ENCODE data around the gene ARID2. TPM values are rescaled to one million over a fixed set of nuclear protein-coding genes. Genes with fewer than 3 reads are reported as not detected.

The ARID2 gene, protein sequence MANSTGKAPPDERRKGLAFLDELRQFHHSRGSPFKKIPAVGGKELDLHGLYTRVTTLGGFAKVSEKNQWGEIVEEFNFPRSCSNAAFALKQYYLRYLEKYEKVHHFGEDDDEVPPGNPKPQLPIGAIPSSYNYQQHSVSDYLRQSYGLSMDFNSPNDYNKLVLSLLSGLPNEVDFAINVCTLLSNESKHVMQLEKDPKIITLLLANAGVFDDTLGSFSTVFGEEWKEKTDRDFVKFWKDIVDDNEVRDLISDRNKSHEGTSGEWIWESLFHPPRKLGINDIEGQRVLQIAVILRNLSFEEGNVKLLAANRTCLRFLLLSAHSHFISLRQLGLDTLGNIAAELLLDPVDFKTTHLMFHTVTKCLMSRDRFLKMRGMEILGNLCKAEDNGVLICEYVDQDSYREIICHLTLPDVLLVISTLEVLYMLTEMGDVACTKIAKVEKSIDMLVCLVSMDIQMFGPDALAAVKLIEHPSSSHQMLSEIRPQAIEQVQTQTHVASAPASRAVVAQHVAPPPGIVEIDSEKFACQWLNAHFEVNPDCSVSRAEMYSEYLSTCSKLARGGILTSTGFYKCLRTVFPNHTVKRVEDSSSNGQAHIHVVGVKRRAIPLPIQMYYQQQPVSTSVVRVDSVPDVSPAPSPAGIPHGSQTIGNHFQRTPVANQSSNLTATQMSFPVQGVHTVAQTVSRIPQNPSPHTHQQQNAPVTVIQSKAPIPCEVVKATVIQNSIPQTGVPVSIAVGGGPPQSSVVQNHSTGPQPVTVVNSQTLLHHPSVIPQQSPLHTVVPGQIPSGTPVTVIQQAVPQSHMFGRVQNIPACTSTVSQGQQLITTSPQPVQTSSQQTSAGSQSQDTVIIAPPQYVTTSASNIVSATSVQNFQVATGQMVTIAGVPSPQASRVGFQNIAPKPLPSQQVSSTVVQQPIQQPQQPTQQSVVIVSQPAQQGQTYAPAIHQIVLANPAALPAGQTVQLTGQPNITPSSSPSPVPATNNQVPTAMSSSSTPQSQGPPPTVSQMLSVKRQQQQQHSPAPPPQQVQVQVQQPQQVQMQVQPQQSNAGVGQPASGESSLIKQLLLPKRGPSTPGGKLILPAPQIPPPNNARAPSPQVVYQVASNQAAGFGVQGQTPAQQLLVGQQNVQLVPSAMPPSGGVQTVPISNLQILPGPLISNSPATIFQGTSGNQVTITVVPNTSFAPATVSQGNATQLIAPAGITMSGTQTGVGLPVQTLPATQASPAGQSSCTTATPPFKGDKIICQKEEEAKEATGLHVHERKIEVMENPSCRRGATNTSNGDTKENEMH (N-terminal part only)
- polyA plus RNA-seq (2013, experiment 1 of 2) = 23.2 TPM
- 23.9 TPM for polyA plus RNA-seq (2013, experiment 2 of 2)

GRCh38 chr12:45729233-45730083 lies at the start of gene ARID2:
Gene ARID2 (plus strand): TSS chr12:45729706. CDS start chr12:45729837, 131 bp downstream.
- H3K4ac ChIP-seq (ENCODE audit: low read length) = no peak within 1 kb of the TSS
- H3K27me3 ChIP-seq (ENCODE audit: control insufficient read depth in 3 of 3, insufficient read depth in 3 of 3, low read depth in 1 of 3, low read length in 3 of 3) = no peaks in the 10 kb centered on the region
- peak within 1 kb of the TSS; percentile 82 for H3K14ac ChIP-seq (ENCODE audit: low read length)
- no peak within 1 kb of the TSS for H2BK15ac ChIP-seq (ENCODE audit: low read length)
- peak within 1 kb of the TSS; percentile 100 for H3K18ac ChIP-seq (ENCODE audit: low read length)
- peak; percentile 60 for DNase-seq (ENCODE audit: low spot score)
- H3K9ac ChIP-seq (ENCODE audit: low read depth, low read length, poor library complexity) = peak within 1 kb of the TSS; percentile 97
- peaks cover 0 to 8% of the 10 kb centered on the region in 2 donors for H3K4me1 ChIP-seq (ENCODE audit: control insufficient read depth in 2 of 2, insufficient read depth in 1 of 2, low read depth in 1 of 2, low read length in 2 of 2)
- WGBS, 2 donors (ENCODE audit: extremely low coverage in 2 of 2, insufficient read length in 2 of 2, insufficient replicate concordance in 1 of 2) = no CpG with 5 or more reads among the region's 88 CpGs
- peak within 1 kb of the TSS; percentile 84 for H2AK5ac ChIP-seq (ENCODE audit: low read depth, low read length)
- no peak within 1 kb of the TSS for H4K91ac ChIP-seq (ENCODE audit: low read depth, low read length, poor library complexity)
- peaks cover 0 to 33% of the 10 kb centered on the region in 2 donors for H3K36me3 ChIP-seq (replicated peaks in 1 of 2; ENCODE audit: control insufficient read depth in 2 of 2, insufficient read depth in 2 of 2, low read length in 2 of 2)
- H2BK5ac ChIP-seq (ENCODE audit: low read length) = peak within 1 kb of the TSS; percentile 94
- peak within 1 kb of the TSS; percentile 61 for H3K4me2 ChIP-seq (ENCODE audit: insufficient read depth, low read length, poor library complexity, severe bottlenecking)
- H4K8ac ChIP-seq (ENCODE audit: low read depth, low read length) = no peak within 1 kb of the TSS
- peak within 1 kb of the TSS; percentile 93 to 96 for H3K4me3 ChIP-seq (ENCODE audit: low read length in 2 of 2)
- H3K23ac ChIP-seq (ENCODE audit: low read depth, low read length, poor library complexity) = peak within 1 kb of the TSS; percentile 98
- H3K9me3 ChIP-seq (replicated peaks in 1 of 2; ENCODE audit: control insufficient read depth in 2 of 2, insufficient read depth in 1 of 2, low read depth in 1 of 2, low read length in 2 of 2) = no peaks in the 10 kb centered on the region
- no peaks in the 10 kb centered on the region for H3K79me1 ChIP-seq (ENCODE audit: low read depth, low read length)
- H2AFZ ChIP-seq (ENCODE audit: low read length) = peak within 1 kb of the TSS; percentile 87
- peak within 1 kb of the TSS; percentile 72 for H2BK120ac ChIP-seq (ENCODE audit: low read depth, low read length)
- no peak within 1 kb of the TSS for H2BK12ac ChIP-seq (ENCODE audit: low read length)
- H3K27ac ChIP-seq (replicated peaks; ENCODE audit: low read length) = peak within 1 kb of the TSS; percentile 98

GRCh38 chr12:45680362-45680761 lies 49.1 kb upstream of the ARID2 start:
- no peak overlapping the region for H3K4me2 ChIP-seq (ENCODE audit: insufficient read depth, low read length, poor library complexity, severe bottlenecking)
- H2AK5ac ChIP-seq (ENCODE audit: low read depth, low read length) = no peak overlapping the region
- no peak for DNase-seq (ENCODE audit: low spot score)
- H3K9me3 ChIP-seq (replicated peaks in 1 of 2; ENCODE audit: control insufficient read depth in 2 of 2, insufficient read depth in 1 of 2, low read depth in 1 of 2, low read length in 2 of 2) = no peaks in the 10 kb centered on the region
- no peaks in the 10 kb centered on the region for H3K27me3 ChIP-seq (ENCODE audit: control insufficient read depth in 3 of 3, insufficient read depth in 3 of 3, low read depth in 1 of 3, low read length in 3 of 3)
- H2AFZ ChIP-seq (ENCODE audit: low read length) = no peak overlapping the region
- no peak overlapping the region for H4K91ac ChIP-seq (ENCODE audit: low read depth, low read length, poor library complexity)
- H2BK5ac ChIP-seq (ENCODE audit: low read length) = no peak overlapping the region
- no peak overlapping the region for H3K18ac ChIP-seq (ENCODE audit: low read length)
- no peak overlapping the region for H3K14ac ChIP-seq (ENCODE audit: low read length)
- H3K4me3 ChIP-seq (ENCODE audit: low read length in 2 of 2) = no peak overlapping the region
- H3K4ac ChIP-seq (ENCODE audit: low read length) = no peak overlapping the region
- H4K8ac ChIP-seq (ENCODE audit: low read depth, low read length) = no peak overlapping the region
- H3K4me1 ChIP-seq (ENCODE audit: control insufficient read depth in 2 of 2, insufficient read depth in 1 of 2, low read depth in 1 of 2, low read length in 2 of 2) = no peaks in the 10 kb centered on the region
- H3K36me3 ChIP-seq (replicated peaks in 1 of 2; ENCODE audit: control insufficient read depth in 2 of 2, insufficient read depth in 2 of 2, low read length in 2 of 2) = no peaks in the 10 kb centered on the region
- no peaks in the 10 kb centered on the region for H3K79me1 ChIP-seq (ENCODE audit: low read depth, low read length)
- no peak overlapping the region for H3K27ac ChIP-seq (replicated peaks; ENCODE audit: low read length)
- H2BK12ac ChIP-seq (ENCODE audit: low read length) = no peak overlapping the region
- H3K23ac ChIP-seq (ENCODE audit: low read depth, low read length, poor library complexity) = no peak overlapping the region
- no peak overlapping the region for H3K9ac ChIP-seq (ENCODE audit: low read depth, low read length, poor library complexity)
- no peak overlapping the region for H2BK120ac ChIP-seq (ENCODE audit: low read depth, low read length)
- no peak overlapping the region for H2BK15ac ChIP-seq (ENCODE audit: low read length)

DNA sequence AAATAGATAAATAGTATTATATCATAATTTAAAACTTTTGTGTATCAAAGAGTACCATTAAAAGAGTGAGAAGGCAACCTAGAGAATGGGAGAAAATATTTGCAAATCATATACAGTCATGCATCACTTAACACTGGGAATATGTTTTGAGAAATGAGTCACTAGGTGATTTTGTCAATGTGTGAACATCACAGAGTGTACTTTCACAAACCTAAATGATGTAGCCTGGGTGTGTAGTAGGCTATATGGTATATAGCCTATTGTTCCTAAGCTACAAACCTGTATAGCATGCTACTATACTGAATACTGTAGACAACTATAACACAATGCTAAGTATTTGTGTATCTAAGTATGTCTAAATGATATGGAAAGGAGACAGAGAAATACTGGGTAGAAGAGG lies 48.0 kb upstream of the ARID2 start:
- no peak overlapping the region for H3K9ac ChIP-seq (ENCODE audit: low read depth, low read length, poor library complexity)

More for the DNA sequence above, 48.0 kb upstream of the ARID2 start:
- no peak overlapping the region for H2AK5ac ChIP-seq (ENCODE audit: low read depth, low read length)
- no peak overlapping the region for H3K4ac ChIP-seq (ENCODE audit: low read length)
- H3K79me1 ChIP-seq (ENCODE audit: low read depth, low read length) = no peaks in the 10 kb centered on the region
- H2BK12ac ChIP-seq (ENCODE audit: low read length) = no peak overlapping the region
- H3K4me3 ChIP-seq (ENCODE audit: low read length in 2 of 2) = no peak overlapping the region
- no peak overlapping the region for H2BK5ac ChIP-seq (ENCODE audit: low read length)
- H3K4me2 ChIP-seq (ENCODE audit: insufficient read depth, low read length, poor library complexity, severe bottlenecking) = no peak overlapping the region
- no peak overlapping the region for H2BK120ac ChIP-seq (ENCODE audit: low read depth, low read length)
- no peak overlapping the region for H3K23ac ChIP-seq (ENCODE audit: low read depth, low read length, poor library complexity)
- H3K9me3 ChIP-seq (replicated peaks in 1 of 2; ENCODE audit: control insufficient read depth in 2 of 2, insufficient read depth in 1 of 2, low read depth in 1 of 2, low read length in 2 of 2) = no peaks in the 10 kb centered on the region
- DNase-seq (ENCODE audit: low spot score) = no peak
- no peak overlapping the region for H3K18ac ChIP-seq (ENCODE audit: low read length)
- no peaks in the 10 kb centered on the region for H3K36me3 ChIP-seq (replicated peaks in 1 of 2; ENCODE audit: control insufficient read depth in 2 of 2, insufficient read depth in 2 of 2, low read length in 2 of 2)
- H3K27ac ChIP-seq (replicated peaks; ENCODE audit: low read length) = no peak overlapping the region
- H3K4me1 ChIP-seq (ENCODE audit: control insufficient read depth in 2 of 2, insufficient read depth in 1 of 2, low read depth in 1 of 2, low read length in 2 of 2) = no peaks in the 10 kb centered on the region
- H3K14ac ChIP-seq (ENCODE audit: low read length) = no peak overlapping the region
- H3K27me3 ChIP-seq (ENCODE audit: control insufficient read depth in 3 of 3, insufficient read depth in 3 of 3, low read depth in 1 of 3, low read length in 3 of 3) = no peaks in the 10 kb centered on the region
- H2BK15ac ChIP-seq (ENCODE audit: low read length) = no peak overlapping the region
- H4K8ac ChIP-seq (ENCODE audit: low read depth, low read length) = no peak overlapping the region
- no peak overlapping the region for H2AFZ ChIP-seq (ENCODE audit: low read length)
- no peak overlapping the region for H4K91ac ChIP-seq (ENCODE audit: low read depth, low read length, poor library complexity)
